ENCODE measurements around the gene KLHDC1.

The KLHDC1 gene

GRCh38 chr14:49767571-49768300 is 74.8 kb downstream of the KLHDC1 start, which contains the start of gene KLHDC2 (continued):
- TF ChIP-seq ELK4 (IDR thresholded peaks at IDR 0.05; ENCODE audit: borderline replicate concordance, low read depth, low read length), result no peak; the same call in 1 of the 2 replicates
- no peak for TF ChIP-seq ZBTB1 (tag by site-specific recombination; IDR thresholded peaks at IDR 0.05)
- no peak for TF ChIP-seq ZNF658 (tag by site-specific recombination; IDR thresholded peaks at IDR 0.05)
- no peak for TF ChIP-seq ZNF473 (tag by site-specific recombination; IDR thresholded peaks at IDR 0.05)
- TF ChIP-seq ZNF785 (tag by site-specific recombination; IDR thresholded peaks at IDR 0.05), result no peak
- no peak for TF ChIP-seq ZFP3 (tag by site-specific recombination; IDR thresholded peaks at IDR 0.05; ENCODE audit: low read depth)
- 0 out of 2 replicates have a peak, but pooled peaks have one; percentile 16 for TF ChIP-seq SP7 (tag by site-specific recombination; IDR thresholded peaks at IDR 0.05)
- TF ChIP-seq PRDM1 (tag by site-specific recombination; IDR thresholded peaks at IDR 0.05), result no peak
- TF ChIP-seq REPIN1 (tag by site-specific recombination; IDR thresholded peaks at IDR 0.05; ENCODE audit: low read depth), result no peak
- TF ChIP-seq ZNF23 (tag by site-specific recombination; IDR thresholded peaks at IDR 0.05; ENCODE audit: borderline replicate concordance), result no peak
- TF ChIP-seq ZNF214 (tag by site-specific recombination; IDR thresholded peaks at IDR 0.05; ENCODE audit: borderline replicate concordance), result no peak
- no peak for TF ChIP-seq CTCF (tag by site-specific recombination; IDR thresholded peaks at IDR 0.05)
- no peak for TF ChIP-seq ZNF26 (tag by site-specific recombination; IDR thresholded peaks at IDR 0.05)
- TF ChIP-seq ZNF223 (tag by site-specific recombination; IDR thresholded peaks at IDR 0.05), result no peak
- TF ChIP-seq ZNF2 (tag by site-specific recombination; IDR thresholded peaks at IDR 0.05), result 0 out of 2 replicates have a peak, but pooled peaks have one; percentile 17
- no peak for TF ChIP-seq ZNF624 (tag by site-specific recombination; IDR thresholded peaks at IDR 0.05)
- no peak for TF ChIP-seq ZNF292 (tag by site-specific recombination; IDR thresholded peaks at IDR 0.05; ENCODE audit: borderline replicate concordance, low read depth)
- TF ChIP-seq ZNF555 (tag by site-specific recombination; conservative IDR thresholded peaks at IDR 0.05), result no peak
- TF ChIP-seq, protein P1, sequence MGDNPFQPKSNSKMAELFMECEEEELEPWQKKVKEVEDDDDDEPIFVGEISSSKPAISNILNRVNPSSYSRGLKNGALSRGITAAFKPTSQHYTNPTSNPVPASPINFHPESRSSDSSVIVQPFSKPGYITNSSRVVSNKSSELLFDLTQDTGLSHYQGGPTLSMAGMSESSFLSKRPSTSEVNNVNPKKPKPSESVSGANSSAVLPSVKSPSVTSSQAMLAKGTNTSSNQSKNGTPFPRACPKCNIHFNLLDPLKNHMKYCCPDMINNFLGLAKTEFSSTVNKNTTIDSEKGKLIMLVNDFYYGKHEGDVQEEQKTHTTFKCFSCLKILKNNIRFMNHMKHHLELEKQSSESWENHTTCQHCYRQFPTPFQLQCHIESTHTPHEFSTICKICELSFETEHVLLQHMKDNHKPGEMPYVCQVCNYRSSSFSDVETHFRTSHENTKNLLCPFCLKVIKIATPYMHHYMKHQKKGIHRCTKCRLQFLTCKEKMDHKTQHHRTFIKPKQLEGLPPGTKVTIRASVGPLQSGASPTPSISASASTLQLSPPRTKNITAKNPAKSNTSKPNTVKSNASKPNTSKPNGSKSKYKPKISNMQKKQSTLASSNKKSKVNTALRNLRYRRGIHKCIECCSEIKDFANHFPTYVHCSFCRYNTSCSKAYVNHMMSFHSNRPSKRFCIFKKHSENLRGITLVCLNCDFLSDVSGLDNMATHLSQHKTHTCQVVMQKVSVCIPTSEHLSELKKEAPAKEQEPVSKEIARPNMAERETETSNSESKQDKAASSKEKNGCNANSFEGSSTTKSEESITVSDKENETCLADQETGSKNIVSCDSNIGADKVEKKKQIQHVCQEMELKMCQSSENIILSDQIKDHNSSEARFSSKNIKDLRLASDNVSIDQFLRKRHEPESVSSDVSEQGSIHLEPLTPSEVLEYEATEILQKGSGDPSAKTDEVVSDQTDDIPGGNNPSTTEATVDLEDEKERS (tag by site-specific recombination; IDR thresholded peaks at IDR 0.05), result no peak
- no peak for TF ChIP-seq YY2 (tag by site-specific recombination; IDR thresholded peaks at IDR 0.05)
- no peak for TF ChIP-seq TRIM28 (IDR thresholded peaks at IDR 0.05; ENCODE audit: borderline replicate concordance, low read length)
- no peak for TF ChIP-seq ZFP41 (tag by site-specific recombination; IDR thresholded peaks at IDR 0.05; ENCODE audit: borderline replicate concordance)
- TF ChIP-seq ZNF324 (tag by site-specific recombination; IDR thresholded peaks at IDR 0.05), result no peak
- peak; percentile 42; the same call in 1 of the 2 replicates for TF ChIP-seq ZNF629 (tag by site-specific recombination; IDR thresholded peaks at IDR 0.05)
- TF ChIP-seq ZNF560 (tag by site-specific recombination; IDR thresholded peaks at IDR 0.05; ENCODE audit: borderline replicate concordance), result no peak
- TF ChIP-seq ZNF433 (tag by site-specific recombination; IDR thresholded peaks at IDR 0.05; ENCODE audit: low read depth), result no peak
- 0 out of 2 replicates have a peak, but pooled peaks have one; percentile 13 for TF ChIP-seq ZNF677 (tag by site-specific recombination; IDR thresholded peaks at IDR 0.05)
- TF ChIP-seq, protein P2, sequence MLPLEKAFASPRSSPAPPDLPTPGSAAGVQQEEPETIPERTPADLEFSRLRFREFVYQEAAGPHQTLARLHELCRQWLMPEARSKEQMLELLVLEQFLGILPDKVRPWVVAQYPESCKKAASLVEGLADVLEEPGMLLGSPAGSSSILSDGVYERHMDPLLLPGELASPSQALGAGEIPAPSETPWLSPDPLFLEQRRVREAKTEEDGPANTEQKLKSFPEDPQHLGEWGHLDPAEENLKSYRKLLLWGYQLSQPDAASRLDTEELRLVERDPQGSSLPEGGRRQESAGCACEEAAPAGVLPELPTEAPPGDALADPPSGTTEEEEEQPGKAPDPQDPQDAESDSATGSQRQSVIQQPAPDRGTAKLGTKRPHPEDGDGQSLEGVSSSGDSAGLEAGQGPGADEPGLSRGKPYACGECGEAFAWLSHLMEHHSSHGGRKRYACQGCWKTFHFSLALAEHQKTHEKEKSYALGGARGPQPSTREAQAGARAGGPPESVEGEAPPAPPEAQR (tag by site-specific recombination; IDR thresholded peaks at IDR 0.05), result no peak
- TF ChIP-seq BCL11B (tag by site-specific recombination; IDR thresholded peaks at IDR 0.05; ENCODE audit: low read depth), result no peak
- TF ChIP-seq, protein P3, sequence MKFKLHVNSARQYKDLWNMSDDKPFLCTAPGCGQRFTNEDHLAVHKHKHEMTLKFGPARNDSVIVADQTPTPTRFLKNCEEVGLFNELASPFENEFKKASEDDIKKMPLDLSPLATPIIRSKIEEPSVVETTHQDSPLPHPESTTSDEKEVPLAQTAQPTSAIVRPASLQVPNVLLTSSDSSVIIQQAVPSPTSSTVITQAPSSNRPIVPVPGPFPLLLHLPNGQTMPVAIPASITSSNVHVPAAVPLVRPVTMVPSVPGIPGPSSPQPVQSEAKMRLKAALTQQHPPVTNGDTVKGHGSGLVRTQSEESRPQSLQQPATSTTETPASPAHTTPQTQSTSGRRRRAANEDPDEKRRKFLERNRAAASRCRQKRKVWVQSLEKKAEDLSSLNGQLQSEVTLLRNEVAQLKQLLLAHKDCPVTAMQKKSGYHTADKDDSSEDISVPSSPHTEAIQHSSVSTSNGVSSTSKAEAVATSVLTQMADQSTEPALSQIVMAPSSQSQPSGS (tag by site-specific recombination; IDR thresholded peaks at IDR 0.05; ENCODE audit: low read depth), result no peak

Data from HEK293 (cell line).